Pancreas (tissue), 10 donors: ENCODE measurements around the gene IL16. TPM values are rescaled to one million over a fixed set of nuclear protein-coding genes. Genes with fewer than 3 reads are reported as not detected.

Source experiments
- ATAC-seq, 4 donors: fragments of 200-7000 bp; cut with Tn5 transposase; one replicate each; pipeline versions ENCODE4 v1.8.0 to v1.9.1; 2020; ENCODE audit warnings: mild to moderate bottlenecking in 4 of 4, moderate library complexity in 4 of 4
- DNase-seq, 6 donors: peaks; one replicate each; pipeline ENCODE4 v3.0.0-alpha.2; 2020
- FAIRE-seq: peaks from 2 replicates; lab custom pipeline; 2012; peaks lifted over from hg19 to GRCh38; lab: Jason Lieb, UNC
- H3K27ac ChIP-seq, 4 donors: fragments of 200-600 bp; sonication (generic); 1 replicate in 3 of 4; 2 replicates in 1 of 4; pipeline versions ENCODE4 v1.5.0 to v1.8.0; 2020
- H3K27me3 ChIP-seq, 4 donors: fragments of 200-600 bp; one replicate each; pipeline ENCODE4 v1.8.0; 2021
- H3K36me3 ChIP-seq, 3 donors: fragments of 200-600 bp; sonication (generic) in 1 of 3; one replicate each; pipeline versions ENCODE4 v1.5.0 to v1.8.0; 2020 to 2021
- H3K4me1 ChIP-seq, 3 donors: fragments of 200-600 bp; one replicate each; pipeline ENCODE4 v1.8.0; 2021
- H3K4me3 ChIP-seq, 4 donors: fragments of 200-600 bp; sonication (generic) in 2 of 4; one replicate each; pipeline versions ENCODE4 v1.5.0 to v1.8.0; 2020 to 2021
- H3K9me3 ChIP-seq, 4 donors: fragments of 200-600 bp; one replicate each; pipeline ENCODE4 v1.8.0; 2021
- WGBS, 2 donors: extraction: QIAGEN DNeasy Blood & Tissue Kit; methylation state at CpG; one replicate each; pipeline ENCODE4 v1.1.7; 2013; 5-methylcytosine and 5-hydroxymethylcytosine counted together
- intact Hi-C, 3 donors: fragments of 100-400 bp; cut with DNase I; formaldehyde crosslinking; loops; one replicate each; pipeline versions ENCODE4 v1.11.1 to v1.14.2; 2022
- polyA plus RNA-seq, 2 donors: library from polyadenylated mRNA; stranded (reverse); fragments of 200-250 nt; gene quantifications; one replicate each; pipeline ENCODE4 v1.2.3, GENCODE V29; 2013
- total RNA-seq, 6 donors: library from RNA; stranded (reverse); fragmentation: NEBNext Ultra II Directional in 4 of 6; extraction: Animal tissue kit (Norgen Biotek cat#: 25700) in 4 of 6; gene quantifications; one replicate each; pipeline versions ENCODE4 v1.2.1 to v1.2.4, GENCODE V29; 2021 to 2023
- TF ChIP-seq, protein P1 (sequence below), 4 donors: fragments of 200-600 bp; sonication (generic) in 3 of 4; IDR thresholded peaks; one replicate each; pipeline versions ENCODE4 v1.5.0 to v1.8.0; 2021; ENCODE audit warnings: antibody characterized with exemption in 4 of 4
- donor health status: healthy with polysubstance abuse.
- donor health status: DM: no; HTN: no; CAD: no; lungs with moderate emphysema.
- donor health status: DM: no; HTN: no; CAD: no.
- donor health status: control.
- donor health status: control.
- donor health status: Bipolar disorder and iron deficiency.
- donor health status: DM: yes; HTN: yes; CAD: no.
- donor health status: DM: no; HTN: no; CAD: no.
- donor health status: DM: no; HTN: no; CAD: no.
- donor health status: DM: yes; HTN: yes; CAD: no.

Gene IL16
- total and polyA plus RNA-seq, 8 donors: 0.79 to 7.0 (median 2.4) TPM

DNA sequence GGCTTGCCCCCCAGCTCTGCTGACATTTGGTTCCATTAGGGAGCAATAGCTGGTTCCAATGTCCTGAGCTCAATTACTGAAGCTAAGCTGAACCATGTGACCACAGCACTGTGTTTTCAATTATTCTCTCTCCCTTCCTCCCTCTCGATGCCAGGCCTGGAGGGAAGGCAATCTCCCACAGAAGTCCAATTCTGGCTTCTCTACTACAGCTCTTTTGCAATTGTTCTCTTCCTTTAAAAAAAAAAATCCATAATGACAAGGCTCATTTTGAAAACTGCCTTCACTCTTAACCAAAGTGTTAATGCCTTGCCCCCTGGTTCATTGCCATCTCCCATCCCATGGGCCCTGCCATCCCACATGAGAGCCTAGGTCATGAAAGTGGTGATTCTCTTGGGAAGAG, 24.8 kb downstream of the IL16 start:
- no peaks in the 10 kb centered on the region for H3K9me3 ChIP-seq
- H3K36me3 ChIP-seq: no peaks in the 10 kb centered on the region
- H3K4me1 ChIP-seq: no peaks in the 10 kb centered on the region
- no peaks in the 10 kb centered on the region for H3K27me3 ChIP-seq
- no peak overlapping the region for H3K4me3 ChIP-seq
- TF ChIP-seq, protein P1, sequence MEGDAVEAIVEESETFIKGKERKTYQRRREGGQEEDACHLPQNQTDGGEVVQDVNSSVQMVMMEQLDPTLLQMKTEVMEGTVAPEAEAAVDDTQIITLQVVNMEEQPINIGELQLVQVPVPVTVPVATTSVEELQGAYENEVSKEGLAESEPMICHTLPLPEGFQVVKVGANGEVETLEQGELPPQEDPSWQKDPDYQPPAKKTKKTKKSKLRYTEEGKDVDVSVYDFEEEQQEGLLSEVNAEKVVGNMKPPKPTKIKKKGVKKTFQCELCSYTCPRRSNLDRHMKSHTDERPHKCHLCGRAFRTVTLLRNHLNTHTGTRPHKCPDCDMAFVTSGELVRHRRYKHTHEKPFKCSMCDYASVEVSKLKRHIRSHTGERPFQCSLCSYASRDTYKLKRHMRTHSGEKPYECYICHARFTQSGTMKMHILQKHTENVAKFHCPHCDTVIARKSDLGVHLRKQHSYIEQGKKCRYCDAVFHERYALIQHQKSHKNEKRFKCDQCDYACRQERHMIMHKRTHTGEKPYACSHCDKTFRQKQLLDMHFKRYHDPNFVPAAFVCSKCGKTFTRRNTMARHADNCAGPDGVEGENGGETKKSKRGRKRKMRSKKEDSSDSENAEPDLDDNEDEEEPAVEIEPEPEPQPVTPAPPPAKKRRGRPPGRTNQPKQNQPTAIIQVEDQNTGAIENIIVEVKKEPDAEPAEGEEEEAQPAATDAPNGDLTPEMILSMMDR (IDR thresholded peaks at IDR 0.05): no peak
- no peak for DNase-seq
- peak in 1 of 4 donors; percentile 35 for ATAC-seq
- intact Hi-C loops: no loop called here
- no peak overlapping the region for H3K27ac ChIP-seq
- FAIRE-seq: no peak
- WGBS, 2 donors: 78 to 85% methylated on average over 1 of the region's 1 CpG

DNA sequence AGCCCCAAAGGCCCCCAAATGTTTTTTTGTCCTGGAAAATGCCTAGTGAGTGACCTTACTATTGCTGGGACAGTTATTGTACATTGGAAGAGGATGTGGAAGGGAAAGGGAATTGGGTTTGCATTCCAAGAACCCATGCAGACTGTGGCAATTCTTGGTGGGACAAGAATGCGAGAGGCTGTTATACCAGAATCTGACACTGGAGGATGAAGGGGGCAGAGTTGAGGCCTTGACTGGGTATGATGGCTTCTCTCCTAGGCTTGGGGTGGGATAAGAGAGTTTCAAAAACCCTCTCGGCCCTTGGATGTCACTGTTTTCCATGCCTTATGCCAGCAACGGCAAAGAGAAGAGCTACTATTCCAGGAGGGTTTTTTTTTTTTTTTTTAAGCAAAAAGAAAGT, 25.3 kb downstream of the IL16 start:
- ATAC-seq (no peak), FAIRE-seq (no peak), DNase-seq (no peak)
- Histone ChIP-seq H3K27me3 (no peaks in the 10 kb centered on the region), H3K27ac (no peak overlapping the region), H3K4me3 (no peak overlapping the region), H3K36me3 (no peaks in the 10 kb centered on the region), H3K4me1 (no peaks in the 10 kb centered on the region), H3K9me3 (no peaks in the 10 kb centered on the region)
- intact Hi-C loops: no loop called here
- TF ChIP-seq, protein P1 (IDR thresholded peaks at IDR 0.05): no peak
- WGBS, 2 donors: 82 to 87% methylated on average over 3 of the region's 3 CpGs

DNA sequence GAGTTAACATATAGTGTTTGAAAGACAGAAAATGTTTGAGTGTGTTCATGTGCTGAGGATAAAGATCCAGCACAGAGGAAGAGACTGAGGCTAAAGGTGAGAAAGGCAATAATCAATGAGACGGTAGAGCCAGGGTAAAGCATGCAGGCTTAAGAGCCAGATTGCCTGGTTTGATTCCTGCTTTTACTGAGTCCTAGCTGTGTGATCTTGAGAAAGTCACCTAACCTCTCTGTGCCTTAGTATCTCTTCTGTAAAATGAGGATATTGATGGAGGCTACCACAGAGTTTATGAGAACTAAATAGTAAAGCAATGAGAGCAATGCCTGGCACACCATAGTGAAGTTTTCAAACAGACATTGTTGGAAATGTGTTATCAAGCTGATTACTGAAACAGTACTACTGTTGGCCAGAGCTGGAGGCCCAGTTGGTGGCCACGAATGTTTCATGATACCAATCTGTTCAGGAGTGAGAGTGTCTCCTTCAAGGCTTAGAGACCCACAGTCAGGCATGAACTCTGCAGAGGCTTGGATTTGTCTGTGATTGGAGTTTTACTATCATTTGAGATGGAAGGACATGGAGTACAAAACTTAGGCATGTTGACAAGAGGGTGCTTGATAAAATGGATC, 26.8 kb downstream of the IL16 start:
- intact Hi-C loops: no loop called here
- H3K27ac ChIP-seq: no peak overlapping the region
- WGBS, 2 donors: 58 to 60% methylated on average over 2 of the region's 2 CpGs
- H3K4me1 ChIP-seq: no peaks in the 10 kb centered on the region
- DNase-seq (no peak), FAIRE-seq (no peak), ATAC-seq (no peak)
- H3K9me3 ChIP-seq: no peaks in the 10 kb centered on the region
- TF ChIP-seq, protein P1 (IDR thresholded peaks at IDR 0.05): no peak
- H3K27me3 ChIP-seq: no peaks in the 10 kb centered on the region
- no peak overlapping the region for H3K4me3 ChIP-seq
- no peaks in the 10 kb centered on the region for H3K36me3 ChIP-seq

DNA sequence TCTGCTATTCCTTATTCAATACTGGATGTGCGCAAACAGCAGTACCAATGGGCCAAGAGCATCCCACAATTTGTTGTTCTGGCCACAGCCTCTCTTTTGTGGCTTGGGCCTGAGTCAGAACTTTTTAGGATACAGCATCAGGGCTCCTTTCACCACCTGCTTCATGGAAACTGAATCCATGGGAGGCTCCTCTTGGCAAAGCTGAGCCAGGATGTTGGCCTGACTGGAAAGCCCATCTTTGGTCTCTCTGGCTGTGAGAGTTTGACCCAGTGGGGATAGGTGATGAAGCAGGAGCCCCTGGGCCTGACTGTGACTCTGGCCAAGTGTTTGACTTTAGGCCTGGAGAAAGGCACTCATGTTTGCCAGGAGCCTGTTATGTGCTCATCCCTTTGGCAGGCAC, 27.6 kb downstream of the IL16 start:
- H3K4me1 ChIP-seq: no peaks in the 10 kb centered on the region
- DNase-seq: no peak
- H3K27me3 ChIP-seq: no peaks in the 10 kb centered on the region
- 90 to 94% methylated on average over 1 of the region's 1 CpG for WGBS, 2 donors
- intact Hi-C loops: no loop called here
- H3K27ac ChIP-seq: no peak overlapping the region
- no peaks in the 10 kb centered on the region for H3K36me3 ChIP-seq
- no peaks in the 10 kb centered on the region for H3K9me3 ChIP-seq
- peak in 1 of 4 donors; percentile 34 for ATAC-seq
- H3K4me3 ChIP-seq: no peak overlapping the region
- FAIRE-seq: no peak
- TF ChIP-seq, protein P1 (IDR thresholded peaks at IDR 0.05): no peak

DNA sequence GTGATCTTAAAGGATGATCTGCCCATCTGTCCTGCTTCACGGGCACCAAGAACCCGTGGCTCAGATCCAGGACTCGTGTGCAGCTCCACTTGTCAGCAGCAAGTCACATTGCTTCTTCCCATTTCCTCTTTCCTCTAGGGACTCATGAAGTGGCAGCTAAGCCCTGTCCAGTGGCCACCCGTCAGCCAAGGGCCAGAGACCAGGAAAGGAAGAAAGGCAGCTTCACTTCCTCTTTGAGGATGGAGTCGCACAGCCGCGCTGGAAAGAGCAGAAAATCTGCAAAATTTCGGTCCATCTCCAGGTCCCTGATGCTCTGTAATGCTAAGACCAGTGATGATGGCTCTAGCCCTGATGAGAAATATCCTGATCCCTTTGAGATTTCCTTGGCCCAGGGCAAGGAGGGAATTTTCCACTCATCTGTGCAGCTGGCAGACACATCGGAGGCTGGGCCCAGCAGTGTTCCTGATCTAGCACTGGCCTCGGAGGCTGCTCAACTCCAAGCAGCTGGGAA, 28.5 kb downstream of the IL16 start:
- DNase-seq: peak in 1 of 6 donors; percentile 37
- Histone ChIP-seq H3K4me1 (no peaks in the 10 kb centered on the region), H3K27ac (no peak overlapping the region), H3K36me3 (no peaks in the 10 kb centered on the region), H3K4me3 (no peak overlapping the region), H3K27me3 (no peaks in the 10 kb centered on the region), H3K9me3 (no peaks in the 10 kb centered on the region)
- TF ChIP-seq, protein P1 (IDR thresholded peaks at IDR 0.05): no peak
- FAIRE-seq: no peak
- intact Hi-C loops: no loop called here
- ATAC-seq: peak in 3 of 4 donors; percentile 37 to 74 (median 66)
- WGBS, 2 donors: 69 to 82% methylated on average over 10 of the region's 10 CpGs
